Upper lobe of left lung (tissue), 4 donors: ENCODE measurements around the gene ZNF367.

ENCODE experiments used
- EP300 ChIP-seq, 4 donors: sonication (generic); formaldehyde crosslinking; IDR thresholded peaks; one replicate each; pipeline ENCODE4 v1.5.1; 2017; ENCODE audit warnings: antibody characterized with exemption in 4 of 4, control low read depth in 2 of 4
- POLR2A ChIP-seq, 4 donors: fragments of 450-650 bp; IDR thresholded peaks; one replicate each; pipeline ENCODE4 v1.5.1; 2016 to 2017; ENCODE audit warnings: antibody characterized with exemption in 4 of 4, mild to moderate bottlenecking in 2 of 4
- POLR2AphosphoS5 ChIP-seq, 2 donors: sonication (generic); formaldehyde crosslinking; IDR thresholded peaks; one replicate each; pipeline ENCODE4 v1.5.1; 2017; ENCODE audit warnings: antibody characterized with exemption in 2 of 2
- TF ChIP-seq, protein P1 (sequence below), 6 experiments: fragments of 450-650 bp in 4 of 6; fragments of 200-600 bp in 2 of 6; sonication (generic) in 2 of 6; IDR thresholded peaks; one replicate each; pipeline ENCODE4 v1.5.1; 2016 to 2019; ENCODE audit warnings: antibody characterized with exemption in 6 of 6

DNA sequence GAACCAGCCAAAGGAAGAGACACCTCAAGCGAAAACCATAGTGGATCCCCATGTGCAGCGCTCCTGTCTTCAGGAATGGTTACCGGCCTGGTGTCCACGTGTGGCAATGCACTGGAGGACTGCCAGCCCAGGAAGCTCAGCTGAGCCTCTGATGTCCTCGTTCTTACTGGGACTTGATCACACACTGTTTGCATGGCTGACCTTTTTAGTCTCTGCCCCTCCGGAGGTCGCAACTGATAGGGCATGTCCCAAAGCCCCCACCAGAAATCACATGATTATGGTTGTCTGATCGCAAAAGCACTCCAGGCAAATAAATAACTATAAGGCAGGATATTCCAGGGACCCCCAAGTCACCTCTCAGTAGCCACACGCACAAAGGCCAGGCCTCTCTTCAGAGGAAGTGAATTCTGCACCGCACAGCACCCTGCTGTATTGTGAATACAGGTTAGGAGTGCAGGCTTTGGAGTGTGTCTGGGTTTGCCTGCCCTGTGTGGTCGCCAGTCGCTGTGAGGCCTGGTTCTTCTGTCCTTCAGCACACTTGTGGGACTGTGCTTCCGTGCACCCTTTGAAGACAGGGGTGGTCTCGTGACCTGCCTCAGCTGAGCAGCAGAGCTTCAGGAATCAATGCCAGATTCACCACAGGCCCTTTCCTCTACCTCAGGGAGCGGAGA lies 18.4 kb upstream of the ZNF367 start:
- TF ChIP-seq POLR2A (IDR thresholded peaks at IDR 0.05) (no peak), POLR2AphosphoS5 (IDR thresholded peaks at IDR 0.05) (no peak), EP300 (IDR thresholded peaks at IDR 0.05) (no peak)
- TF ChIP-seq, protein P1, sequence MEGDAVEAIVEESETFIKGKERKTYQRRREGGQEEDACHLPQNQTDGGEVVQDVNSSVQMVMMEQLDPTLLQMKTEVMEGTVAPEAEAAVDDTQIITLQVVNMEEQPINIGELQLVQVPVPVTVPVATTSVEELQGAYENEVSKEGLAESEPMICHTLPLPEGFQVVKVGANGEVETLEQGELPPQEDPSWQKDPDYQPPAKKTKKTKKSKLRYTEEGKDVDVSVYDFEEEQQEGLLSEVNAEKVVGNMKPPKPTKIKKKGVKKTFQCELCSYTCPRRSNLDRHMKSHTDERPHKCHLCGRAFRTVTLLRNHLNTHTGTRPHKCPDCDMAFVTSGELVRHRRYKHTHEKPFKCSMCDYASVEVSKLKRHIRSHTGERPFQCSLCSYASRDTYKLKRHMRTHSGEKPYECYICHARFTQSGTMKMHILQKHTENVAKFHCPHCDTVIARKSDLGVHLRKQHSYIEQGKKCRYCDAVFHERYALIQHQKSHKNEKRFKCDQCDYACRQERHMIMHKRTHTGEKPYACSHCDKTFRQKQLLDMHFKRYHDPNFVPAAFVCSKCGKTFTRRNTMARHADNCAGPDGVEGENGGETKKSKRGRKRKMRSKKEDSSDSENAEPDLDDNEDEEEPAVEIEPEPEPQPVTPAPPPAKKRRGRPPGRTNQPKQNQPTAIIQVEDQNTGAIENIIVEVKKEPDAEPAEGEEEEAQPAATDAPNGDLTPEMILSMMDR (IDR thresholded peaks at IDR 0.05), result no peak
